Brain microvascular endothelial cell (primary cell): ENCODE results near the gene KCTD13.

ENCODE experiments used
- DNase-seq: peaks from one replicate; pipeline ENCODE4 v3.0.0-alpha.2; 2020
- H3K27ac ChIP-seq: fragments of 250-450 bp; sonication (Bioruptor Pico); 2 replicates; pipeline ENCODE4 v1.5.1; 2020; ENCODE audit warnings: mild to moderate bottlenecking, moderate library complexity
- H3K27me3 ChIP-seq: fragments of 250-450 bp; sonication (Bioruptor Pico); replicated peaks from 2 replicates; pipeline ENCODE4 v1.5.1; 2020; ENCODE audit warnings: mild to moderate bottlenecking
- H3K36me3 ChIP-seq: fragments of 250-450 bp; sonication (Bioruptor Pico); replicated peaks from 2 replicates; pipeline ENCODE4 v1.5.1; 2020; ENCODE audit warnings: mild to moderate bottlenecking
- H3K4me3 ChIP-seq: 2 replicates; pipeline ENCODE4 v1.5.1; 2011; ENCODE audit warnings: low read depth, mild to moderate bottlenecking, control low read depth, low read length, moderate library complexity
- CTCF ChIP-seq: IDR thresholded peaks from 2 replicates; pipeline ENCODE4 v1.5.1; 2011; ENCODE audit warnings: low read depth, mild to moderate bottlenecking, moderate library complexity, low read length, control low read depth, inconsistent platforms; ENCODE audit errors: missing control alignments
- in situ Hi-C: cut with HindIII; loops from 2 replicates; pipeline ENCODE4 v1.10.0; 2017; ENCODE audit warnings: low sequenced_read_pairs, low pct_ligation_motif_present

Gene KCTD13

GRCh38 chr16:29921034-29921385, 5.0 kb downstream of the KCTD13 start:
- Histone ChIP-seq H3K4me3 (no peak overlapping the region), H3K36me3 (peaks cover 28% of the 10 kb centered on the region), H3K27me3 (no peaks in the 10 kb centered on the region), H3K27ac (no peak overlapping the region)
- in situ Hi-C loops, result no loop called here
- no peak for DNase-seq
- no peak for TF ChIP-seq CTCF

- no peak overlapping the region for H3K4me3 ChIP-seq
- H3K27me3 ChIP-seq, result no peaks in the 10 kb centered on the region
- H3K27ac ChIP-seq, result no peak overlapping the region
- TF ChIP-seq CTCF, result no peak
- no peak for DNase-seq
- H3K36me3 ChIP-seq, result peaks cover 28% of the 10 kb centered on the region
- in situ Hi-C loops, result no loop called here
Observed at GRCh38 chr16:29920288-29921033, 5.6 kb downstream of the KCTD13 start.

- in situ Hi-C loops, result no loop called here
- Histone ChIP-seq H3K27ac (no peak overlapping the region), H3K36me3 (peaks cover 27% of the 10 kb centered on the region), H3K4me3 (no peak overlapping the region), H3K27me3 (no peaks in the 10 kb centered on the region)
- no peak for DNase-seq
- TF ChIP-seq CTCF, result no peak
Observed at GRCh38 chr16:29916979-29917378, 9.0 kb downstream of the KCTD13 start.

GRCh38 chr16:29915590-29916247, 10.3 kb downstream of the KCTD13 start:
- in situ Hi-C loops, result no loop called here
- Histone ChIP-seq H3K27me3 (no peaks in the 10 kb centered on the region), H3K4me3 (no peak overlapping the region), H3K27ac (peak overlapping the region; percentile 73), H3K36me3 (peaks cover 20% of the 10 kb centered on the region)
- peak; percentile 51 for DNase-seq
- no peak for TF ChIP-seq CTCF

- in situ Hi-C loops, result no loop called here
- DNase-seq, result no peak
- Histone ChIP-seq H3K27me3 (no peaks in the 10 kb centered on the region), H3K36me3 (peaks cover 9% of the 10 kb centered on the region), H3K4me3 (no peak overlapping the region), H3K27ac (no peak overlapping the region)
- TF ChIP-seq CTCF, result no peak
Observed at GRCh38 chr16:29913514-29913913, 12.5 kb downstream of the KCTD13 start.

- no peak for DNase-seq
- no peak for TF ChIP-seq CTCF
- in situ Hi-C loops, result no loop called here
- Histone ChIP-seq H3K36me3 (peaks cover 9% of the 10 kb centered on the region), H3K27me3 (no peaks in the 10 kb centered on the region), H3K4me3 (no peak overlapping the region), H3K27ac (no peak overlapping the region)
Observed at GRCh38 chr16:29912087-29912486, 13.9 kb downstream of the KCTD13 start.
